ENCODE data around the gene RSPH10B.
A peak's percentile ranks its signal among the peaks of the same experiment; 100 is the strongest.
"Not testable (repeated sequence)": the region's sequence is repeated elsewhere in the genome, so short reads cannot be mapped to it uniquely, and the experiment has no call there.

The RSPH10B gene

DNA sequence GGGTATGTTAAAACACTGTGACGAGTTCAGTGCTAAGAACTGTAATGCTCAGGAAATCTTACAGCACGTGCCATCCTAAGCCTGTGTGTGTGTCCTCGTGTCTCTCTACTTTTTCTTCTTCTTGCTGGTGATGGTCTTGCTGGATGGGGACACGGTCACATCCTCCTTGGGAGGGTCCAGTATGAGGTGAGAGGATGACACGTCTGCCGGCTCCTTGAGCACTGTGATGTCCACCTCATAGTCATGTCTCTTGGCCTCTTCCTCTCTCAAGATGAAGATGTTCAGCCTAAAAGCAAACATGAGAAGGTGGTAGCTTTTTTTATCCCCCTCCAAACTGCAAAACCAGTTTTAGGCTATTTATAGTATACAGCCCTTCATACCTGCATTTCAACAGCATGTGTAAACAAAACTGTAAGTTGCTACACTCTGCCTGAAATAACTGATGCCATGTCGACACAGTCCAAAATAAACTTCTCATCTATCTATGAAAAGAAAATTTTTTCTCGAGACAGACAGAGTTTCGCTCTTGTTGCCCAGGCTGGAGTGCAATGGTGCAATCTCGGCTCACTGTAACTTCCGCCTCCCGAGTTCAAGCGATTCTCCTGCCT is 44.1 kb downstream of the RSPH10B start:
- DNase-seq, result not testable (repeated sequence)

DNA sequence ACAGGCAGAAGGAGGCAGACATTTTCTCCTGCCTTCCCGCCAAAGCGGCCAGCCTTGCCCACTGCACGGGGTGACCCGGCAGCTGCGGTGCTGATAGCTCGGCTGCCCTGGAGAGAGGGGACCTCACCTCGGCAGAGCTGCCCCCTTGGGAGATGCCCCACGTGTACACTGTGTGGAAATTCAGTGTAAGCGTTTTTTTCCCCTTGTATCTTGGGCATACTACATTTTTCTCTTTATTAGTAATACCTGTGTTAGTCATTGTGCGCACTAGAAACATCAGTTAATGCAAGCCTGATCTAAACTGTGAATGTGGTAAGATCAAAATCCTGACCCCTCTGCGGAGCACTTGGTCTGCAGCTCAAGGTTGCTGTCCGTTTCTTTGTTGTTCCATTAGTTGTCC is 45.9 kb downstream of the RSPH10B start:
- not testable (repeated sequence) for DNase-seq

DNA sequence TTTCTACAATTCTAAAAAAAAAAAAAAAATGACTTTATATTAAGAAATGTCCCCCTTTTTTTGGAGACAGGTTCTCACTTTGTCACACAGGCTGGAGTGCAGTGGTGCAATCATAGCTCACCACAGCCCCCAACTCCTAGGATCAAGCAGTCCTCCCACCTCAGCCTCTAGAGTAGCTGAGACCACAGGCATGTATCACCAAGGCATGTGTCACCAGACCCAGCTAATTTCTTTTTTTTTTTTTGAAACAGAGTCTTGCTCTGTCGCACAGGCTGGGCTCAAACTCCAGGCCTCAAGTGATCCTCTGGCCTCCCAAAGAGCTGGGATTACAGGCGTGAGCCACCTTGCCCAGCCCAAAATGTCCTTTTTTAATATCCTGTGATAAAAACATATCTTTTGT is 46.3 kb downstream of the RSPH10B start:
- not testable (repeated sequence) for DNase-seq

DNA sequence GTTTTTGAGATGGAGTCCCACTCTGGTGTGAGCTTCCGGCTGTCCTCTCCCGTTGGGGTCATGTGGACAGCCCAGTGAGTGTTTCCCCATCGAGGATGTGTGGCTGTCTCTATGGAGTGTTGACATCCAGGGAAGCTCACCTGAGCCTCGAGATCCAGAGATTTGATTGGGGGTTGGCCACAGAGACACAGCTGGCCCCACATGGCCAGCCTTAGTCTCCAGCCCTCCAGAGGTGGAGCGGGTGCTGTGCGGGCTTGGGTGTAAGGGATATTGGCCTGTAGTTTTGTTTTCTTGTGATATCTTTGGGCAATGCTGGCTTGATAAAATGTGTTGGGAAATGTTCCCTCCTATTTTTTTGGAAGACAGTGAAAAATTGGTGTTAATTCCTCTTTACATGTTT is 54.0 kb downstream of the RSPH10B start:
- not testable (repeated sequence) for DNase-seq

DNA sequence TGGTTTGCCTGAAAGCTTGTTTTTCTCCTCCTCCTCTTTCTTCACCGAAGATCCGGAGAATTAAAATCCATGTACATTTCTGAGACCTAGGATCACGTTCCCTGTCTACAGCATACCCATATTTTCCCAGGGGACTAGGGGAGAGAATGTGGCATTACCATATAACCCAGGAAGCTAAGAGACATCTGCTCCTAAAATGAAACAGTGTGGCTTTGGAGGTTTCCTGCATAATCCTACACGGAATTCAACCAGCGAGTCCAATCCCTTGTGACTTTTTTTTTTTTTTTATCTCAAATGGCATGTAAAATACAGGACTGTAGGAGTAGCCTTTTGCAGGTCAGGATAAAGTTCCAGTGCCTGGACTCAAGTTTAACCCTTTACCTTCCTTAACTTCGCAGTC is 61.7 kb downstream of the RSPH10B start:
- DNase-seq, result not testable (repeated sequence)

DNA sequence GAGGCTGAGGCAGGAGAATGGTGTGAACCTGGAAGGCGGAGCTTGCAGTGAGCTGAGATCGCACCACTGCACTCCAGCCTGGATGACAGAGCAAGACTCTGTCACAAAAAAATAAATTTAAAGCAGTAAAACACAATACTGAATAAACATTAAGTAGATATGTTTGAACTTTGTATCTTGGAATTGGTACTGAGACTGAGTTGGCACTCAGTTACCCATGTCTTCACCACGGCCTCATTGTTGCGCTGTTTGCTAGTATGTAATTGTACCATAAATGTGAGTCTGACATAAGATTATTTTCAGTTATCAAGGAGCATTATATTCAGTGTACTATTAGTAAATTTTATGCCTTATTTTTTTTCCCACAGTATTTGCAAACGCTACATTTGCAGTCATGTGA is 65.8 kb downstream of the RSPH10B start:
- DNase-seq, result not testable (repeated sequence)

DNA sequence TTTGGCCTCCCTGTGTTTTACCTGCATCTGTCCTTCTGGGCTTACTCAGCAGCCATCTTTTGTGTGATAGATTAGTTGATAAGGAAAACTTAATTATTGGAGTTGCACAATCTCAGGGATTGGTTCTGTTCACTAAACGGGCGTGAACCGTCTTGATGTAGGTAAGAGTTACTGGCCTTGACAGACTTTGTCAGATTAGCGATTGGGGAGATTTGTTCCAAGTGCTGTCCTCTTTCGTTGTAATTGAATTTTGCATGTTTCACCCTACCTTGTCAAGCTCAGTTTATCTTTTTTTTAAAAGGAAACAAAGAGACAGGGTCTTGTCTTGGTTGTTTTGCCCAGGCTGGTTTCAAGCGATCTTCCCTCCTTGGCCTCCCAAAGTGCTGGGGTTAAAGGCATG is 67.5 kb downstream of the RSPH10B start:
- DNase-seq, result not testable (repeated sequence)

DNA sequence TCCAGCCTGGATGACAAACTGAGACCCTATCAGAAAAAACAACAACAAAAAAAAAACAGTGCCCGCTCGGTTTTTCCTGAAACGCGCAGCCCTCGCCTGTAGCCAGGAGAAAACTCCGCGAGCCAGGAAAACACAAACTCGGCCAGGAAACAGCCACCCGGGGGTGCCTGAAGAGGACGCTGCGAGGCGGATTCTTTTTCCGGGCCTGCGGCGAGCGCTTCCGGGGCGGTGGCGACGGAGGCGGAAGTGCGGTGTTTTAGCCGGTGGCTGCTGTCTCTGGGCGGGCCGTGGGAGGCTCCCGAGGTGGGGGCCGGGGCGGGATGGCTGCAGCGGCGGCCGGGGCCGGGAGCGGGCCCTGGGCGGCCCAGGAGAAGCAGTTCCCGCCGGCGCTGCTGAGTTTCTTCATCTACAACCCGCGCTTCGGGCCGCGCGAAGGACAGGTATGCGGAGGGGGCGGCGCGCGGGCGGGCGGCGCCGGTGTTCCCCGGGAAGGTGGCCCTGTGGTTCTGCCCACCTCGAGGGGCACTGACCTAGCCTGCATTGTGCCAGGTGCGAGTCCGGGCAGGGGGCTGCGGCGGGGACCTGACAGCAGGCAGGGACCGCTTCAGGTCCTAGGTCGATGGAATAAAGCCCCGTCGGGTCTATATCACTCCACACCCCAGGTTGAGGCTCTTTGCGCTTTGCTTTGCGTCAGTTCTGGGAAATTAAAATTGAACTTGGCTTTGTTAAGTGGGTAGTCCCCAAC is 71.8 kb downstream of the RSPH10B start, which contains the start of gene CCZ1:
Gene CCZ1, plus strand, starts transcription at position 254 of the 745 bp plus-strand sequence. Its CDS starts 67 bp downstream, at position 321.
- DNase-seq, result peak; percentile 36

DNA sequence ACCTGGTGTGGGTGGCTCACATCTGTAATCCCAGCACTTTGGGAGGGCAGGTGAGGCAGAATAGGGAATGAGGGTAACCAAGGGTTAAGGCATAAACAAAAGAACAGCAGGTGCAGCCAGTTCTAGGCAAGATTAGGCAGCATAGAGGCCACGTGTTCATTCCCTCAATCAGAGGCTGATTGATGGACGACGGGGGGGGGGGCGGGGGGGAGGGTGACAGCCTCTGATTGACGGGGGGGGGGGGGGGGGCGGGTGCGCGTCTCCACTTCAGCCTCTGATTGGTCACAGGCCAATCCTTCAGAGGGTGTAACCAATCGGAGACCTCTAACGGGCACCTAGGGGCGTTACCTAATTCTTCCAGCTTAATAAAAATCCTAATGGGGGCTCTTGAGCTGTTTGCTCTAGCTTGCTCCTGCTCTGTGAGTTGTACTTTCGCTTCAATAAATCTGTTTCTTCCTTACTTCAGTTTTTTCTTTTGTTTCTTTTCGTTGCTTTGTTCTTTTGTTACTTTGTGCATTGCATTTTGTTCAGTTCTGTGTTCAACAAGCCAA is 73.0 kb downstream of the RSPH10B start:
- peak; percentile 26 for DNase-seq

DNA sequence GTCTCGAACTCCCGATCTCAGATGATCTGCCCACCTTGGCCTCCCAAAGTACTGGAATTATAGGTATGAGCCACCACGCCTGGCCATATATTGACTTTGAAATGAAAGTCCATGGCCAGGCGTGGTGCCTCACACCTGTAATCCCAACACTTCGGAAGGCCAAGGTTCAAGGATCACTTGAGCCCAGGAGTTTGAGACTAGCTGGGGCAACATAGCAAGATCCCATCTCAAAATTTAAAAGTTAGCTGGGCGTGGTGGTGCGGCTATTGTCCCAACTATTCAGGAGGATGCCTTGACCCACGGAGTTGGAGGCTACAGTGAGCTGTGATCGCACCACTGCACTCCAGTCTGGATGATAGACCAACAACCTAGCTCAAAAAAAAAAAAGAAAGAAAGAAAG is 78.0 kb downstream of the RSPH10B start:
- no peak for DNase-seq

DNA sequence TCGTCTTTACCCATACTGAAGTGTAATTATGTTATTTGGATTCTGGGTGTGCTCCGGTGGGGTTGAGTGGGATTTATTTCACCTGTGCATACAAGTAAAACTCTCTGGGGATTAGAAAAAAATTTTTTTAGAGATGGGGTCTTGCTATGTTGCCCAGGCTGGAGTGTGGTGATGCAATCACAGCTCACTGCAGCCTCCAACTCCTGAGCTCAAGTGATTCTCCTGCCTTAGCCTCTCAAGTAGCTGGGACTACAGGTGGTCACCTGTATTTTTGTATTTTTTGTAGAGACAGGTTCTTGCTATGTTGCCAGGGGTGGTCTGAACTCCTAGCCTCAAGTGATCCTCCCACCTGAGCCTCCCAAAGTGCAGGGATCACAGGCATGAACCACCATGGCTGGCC is 80.2 kb downstream of the RSPH10B start:
- DNase-seq, result not testable (repeated sequence)

DNA sequence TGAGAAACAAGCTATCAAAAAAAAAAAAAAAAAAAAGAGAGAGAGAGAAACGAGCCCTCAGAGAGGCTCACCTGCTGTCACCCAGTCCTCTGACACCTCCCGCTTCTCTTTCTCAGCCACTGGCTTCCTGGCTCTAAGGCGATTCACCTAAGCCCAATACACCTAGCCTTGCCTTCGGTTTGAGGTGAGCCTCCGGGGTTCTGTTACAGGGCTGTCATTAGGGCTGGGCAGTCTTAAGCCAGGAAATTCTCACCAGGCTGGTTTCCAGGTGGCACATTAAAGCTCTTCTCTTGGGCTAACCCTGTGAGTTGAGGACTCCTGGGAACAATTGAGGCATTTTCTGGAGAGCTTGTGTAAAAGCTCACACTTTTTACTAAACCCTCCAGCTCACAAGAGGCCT is 82.5 kb downstream of the RSPH10B start:
- DNase-seq, result peak; percentile 92

DNA sequence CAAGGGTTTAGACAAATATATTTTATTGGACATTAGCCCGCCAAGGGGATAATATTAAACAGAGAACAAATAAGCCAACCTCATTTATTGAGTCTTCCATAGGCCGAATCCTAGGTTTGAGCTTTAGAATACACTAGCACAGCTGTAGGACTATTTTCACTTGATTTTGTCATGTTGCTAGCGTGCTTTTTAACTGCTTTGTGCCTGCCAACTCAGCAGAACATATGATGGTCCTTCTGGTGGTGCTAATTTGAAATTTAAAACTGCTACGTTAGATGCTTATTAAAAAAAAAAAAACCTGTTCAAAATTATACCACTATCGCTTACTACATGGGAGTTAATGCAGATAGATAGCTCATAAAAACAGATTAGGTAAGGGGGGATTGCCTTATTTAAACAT is 86.1 kb downstream of the RSPH10B start:
- DNase-seq, result not testable (repeated sequence)

DNA sequence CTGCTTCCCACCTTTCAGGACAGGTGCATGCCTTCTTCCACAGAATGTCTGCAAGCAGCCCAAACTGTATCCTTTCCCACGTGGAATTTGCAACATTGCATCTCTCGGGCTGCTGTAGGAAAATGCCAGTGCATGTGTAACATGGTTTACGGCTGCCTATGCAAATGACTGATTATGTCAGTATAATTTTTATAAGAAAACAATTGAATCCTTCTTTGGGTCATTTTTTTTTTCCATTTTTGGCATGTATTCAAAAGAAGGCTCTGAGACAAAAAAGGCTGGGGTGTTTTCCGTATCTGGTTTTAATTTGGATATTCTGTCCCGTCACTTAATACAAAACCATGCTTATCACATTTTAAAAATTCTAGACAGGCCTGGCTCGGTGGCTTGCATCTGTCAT is 90.4 kb downstream of the RSPH10B start:
- not testable (repeated sequence) for DNase-seq

DNA sequence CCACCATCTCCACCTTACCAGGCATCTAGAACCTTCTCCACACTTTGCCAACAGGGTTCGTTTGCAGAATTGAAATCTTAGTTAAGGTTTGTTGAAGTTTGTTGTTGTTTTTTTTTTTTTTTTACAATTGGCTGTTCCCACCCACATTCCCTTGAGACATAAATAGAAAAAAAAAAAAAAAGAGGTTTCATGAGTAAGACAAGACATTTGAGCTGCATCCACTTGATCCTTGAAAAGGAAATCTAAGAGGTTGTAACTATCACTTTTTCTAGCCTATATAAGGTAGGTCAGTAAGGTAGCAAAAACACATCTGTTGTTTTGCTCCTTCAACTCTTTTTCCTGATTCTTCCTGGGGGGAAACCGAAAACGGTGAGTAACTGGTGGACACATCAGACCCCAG is 90.9 kb downstream of the RSPH10B start:
- not testable (repeated sequence) for DNase-seq

All from DMS79 treated with DMSO at 0.1 percent for 48 hours (cell line).